Fibroblast of villous mesenchyme (primary cell): ENCODE data around the gene BSDC1. TPM values are rescaled to one million over a fixed set of nuclear protein-coding genes. Genes with fewer than 3 reads are reported as not detected.
A peak's percentile ranks its signal among the peaks of the same experiment; 100 is the strongest.

Experiments used
- DNase-seq: peaks from one replicate; pipeline ENCODE4 v3.0.0-alpha.2; 2010; ENCODE audit warnings: low read depth
- H3K4me3 ChIP-seq: 2 replicates; pipeline ENCODE4 v1.5.1; 2011; ENCODE audit warnings: low read depth, mild to moderate bottlenecking, low read length
- total RNA-seq: library from RNA; depleted of rRNA; stranded (reverse); fragments of >200 nt; gene quantifications from 2 replicates; pipeline ENCODE4 v1.2.3, GENCODE V29; 2012
- TF ChIP-seq, protein P1 (sequence below): IDR thresholded peaks from 2 replicates; pipeline ENCODE4 v1.5.1; 2012; ENCODE audit warnings: low read depth, mild to moderate bottlenecking, low read length; ENCODE audit not compliant: insufficient read depth

BSDC1 gene
- total RNA-seq, 1 donor = 76.4 TPM

GRCh38 chr1:32421775-32422174, 27.5 kb upstream of the BSDC1 start:
- no peak overlapping the region for H3K4me3 ChIP-seq
- DNase-seq = no peak
- TF ChIP-seq, protein P1, sequence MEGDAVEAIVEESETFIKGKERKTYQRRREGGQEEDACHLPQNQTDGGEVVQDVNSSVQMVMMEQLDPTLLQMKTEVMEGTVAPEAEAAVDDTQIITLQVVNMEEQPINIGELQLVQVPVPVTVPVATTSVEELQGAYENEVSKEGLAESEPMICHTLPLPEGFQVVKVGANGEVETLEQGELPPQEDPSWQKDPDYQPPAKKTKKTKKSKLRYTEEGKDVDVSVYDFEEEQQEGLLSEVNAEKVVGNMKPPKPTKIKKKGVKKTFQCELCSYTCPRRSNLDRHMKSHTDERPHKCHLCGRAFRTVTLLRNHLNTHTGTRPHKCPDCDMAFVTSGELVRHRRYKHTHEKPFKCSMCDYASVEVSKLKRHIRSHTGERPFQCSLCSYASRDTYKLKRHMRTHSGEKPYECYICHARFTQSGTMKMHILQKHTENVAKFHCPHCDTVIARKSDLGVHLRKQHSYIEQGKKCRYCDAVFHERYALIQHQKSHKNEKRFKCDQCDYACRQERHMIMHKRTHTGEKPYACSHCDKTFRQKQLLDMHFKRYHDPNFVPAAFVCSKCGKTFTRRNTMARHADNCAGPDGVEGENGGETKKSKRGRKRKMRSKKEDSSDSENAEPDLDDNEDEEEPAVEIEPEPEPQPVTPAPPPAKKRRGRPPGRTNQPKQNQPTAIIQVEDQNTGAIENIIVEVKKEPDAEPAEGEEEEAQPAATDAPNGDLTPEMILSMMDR = no peak

DNA sequence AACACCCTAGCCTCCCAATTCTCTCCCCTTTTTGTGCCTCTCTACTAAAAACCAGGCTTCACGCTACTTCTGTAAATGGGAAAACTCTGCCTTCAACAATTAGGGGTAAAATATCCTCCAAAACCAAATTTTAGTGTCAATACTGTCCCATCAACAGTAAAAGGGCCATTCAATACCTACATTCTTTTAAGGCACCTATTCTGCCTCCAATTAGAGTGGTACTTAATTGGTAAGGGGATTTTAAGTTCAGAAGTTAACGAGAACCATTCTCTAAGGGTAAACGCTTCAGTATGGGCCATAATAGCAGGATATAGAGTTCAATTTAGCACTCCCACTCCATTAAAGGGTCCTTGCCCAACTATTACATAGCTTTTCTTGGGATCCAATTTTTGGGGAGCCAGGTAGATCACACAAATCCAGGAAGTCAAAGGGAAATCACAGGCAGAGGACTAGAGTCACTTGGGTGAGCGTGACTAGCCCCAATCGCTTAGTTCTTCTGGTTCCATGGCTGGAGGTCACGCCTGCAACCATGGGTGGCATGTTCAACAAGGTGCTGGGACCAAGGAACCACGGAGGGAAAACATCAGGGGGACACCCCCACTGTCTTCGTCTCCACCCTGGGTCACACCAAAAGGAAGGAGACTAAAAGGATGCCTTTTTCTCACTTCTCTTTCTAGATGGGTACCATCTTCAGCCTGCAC, 20.1 kb upstream of the BSDC1 start:
- TF ChIP-seq, protein P1 = no peak
- DNase-seq = no peak
- no peak overlapping the region for H3K4me3 ChIP-seq

GRCh38 chr1:32413507-32414185, 19.4 kb upstream of the BSDC1 start:
- H3K4me3 ChIP-seq = no peak overlapping the region
- peak; percentile 76 for DNase-seq
- TF ChIP-seq, protein P1 = peak; percentile 80

DNA sequence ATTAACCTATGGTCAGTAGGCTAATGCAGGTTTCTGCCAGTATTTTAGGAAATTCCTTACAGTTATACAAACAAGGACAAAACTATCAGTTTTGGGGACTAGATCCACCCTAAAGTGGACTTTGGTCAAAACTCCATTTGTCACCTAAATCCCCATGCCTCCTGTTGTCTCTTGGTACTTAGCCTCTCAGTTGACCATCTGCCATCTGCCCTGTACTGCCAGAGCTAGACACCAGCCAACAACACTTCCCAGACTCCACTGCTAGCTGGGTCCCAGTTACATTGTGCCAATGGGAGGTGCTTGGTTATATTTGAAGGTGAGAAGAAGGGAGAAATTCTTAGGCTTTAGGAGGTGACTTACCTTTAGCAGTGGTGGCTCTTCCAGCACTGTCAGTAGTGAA, 17.0 kb upstream of the BSDC1 start:
- no peak for DNase-seq
- TF ChIP-seq, protein P1 = no peak
- no peak overlapping the region for H3K4me3 ChIP-seq

DNA sequence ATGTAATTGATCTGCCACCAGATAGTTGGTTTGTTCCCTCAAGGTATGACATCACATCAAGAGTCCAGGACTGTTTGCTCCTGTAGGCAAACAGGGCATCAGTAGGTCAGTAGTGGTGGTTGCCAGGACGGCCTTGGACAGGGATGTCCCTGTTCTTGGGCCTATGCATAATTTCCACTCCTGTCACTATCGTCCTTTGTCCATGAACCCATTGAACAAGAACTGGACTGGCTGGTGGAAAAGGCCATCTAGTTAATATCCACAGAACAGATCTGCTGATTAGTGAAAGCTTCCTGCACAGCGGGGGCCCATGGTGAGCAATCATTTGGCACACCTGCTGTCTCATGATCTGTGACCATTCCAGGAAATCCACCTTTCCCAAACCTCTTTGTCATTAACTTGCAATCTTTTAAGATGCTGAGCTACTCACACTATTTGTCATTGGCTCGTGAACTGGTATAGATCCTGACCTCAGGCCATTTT, 12.4 kb upstream of the BSDC1 start:
- no peak overlapping the region for H3K4me3 ChIP-seq
- no peak for DNase-seq
- TF ChIP-seq, protein P1 = no peak

- TF ChIP-seq, protein P1 = no peak
- DNase-seq = no peak
- H3K4me3 ChIP-seq = no peak overlapping the region
Observed at GRCh38 chr1:32405672-32406467, 11.6 kb upstream of the BSDC1 start.
